IMR-90 (cell line): ENCODE data around the gene ARMC5. TPM values are rescaled to one million over a fixed set of nuclear protein-coding genes. Genes with fewer than 3 reads are reported as not detected.

ENCODE experiments used
- ATAC-seq: fragments of 200-7000 bp; cut with Tn5 transposase; 2 replicates; pipeline ENCODE4 v1.9.1; 2020; ENCODE audit warnings: low read depth, mild to moderate bottlenecking, moderate library complexity
- BruUV-seq: library from RNA; stranded (reverse); fragments of 400-500 nt; replicated peaks from 2 replicates; lab custom pipeline; 2021; lab: Mats Ljungman, UMichigan
- CTCF ChIA-PET: fragments of 300-600 bp; formaldehyde crosslinking; extraction: SDS; loops from one replicate; lab custom pipeline; 2021; ENCODE audit warnings: antibody characterized with exemption; lab: Yijun Ruan, JAX
- POLR2A ChIA-PET: fragments of 300-600 bp; sonication (Branson Sonifier 250); formaldehyde crosslinking; loops from one replicate; lab custom pipeline; 2022; ENCODE audit warnings: antibody characterized with exemption; ENCODE audit not compliant: unreplicated experiment; lab: Charles Lee
- DNase-seq: peaks from one replicate; pipeline ENCODE4 v3.0.0; 2013
- H2AFZ ChIP-seq: replicated peaks from 2 replicates; pipeline ENCODE3; 2013; ENCODE audit warnings: low read length, mild to moderate bottlenecking; ENCODE audit not compliant: poor library complexity
- H2AK5ac ChIP-seq: 2 replicates; pipeline ENCODE4 v1.6.1; 2013; ENCODE audit warnings: low read depth, low read length, inconsistent platforms
- H2AK9ac ChIP-seq: replicated peaks from 2 replicates; pipeline ENCODE3; 2013; ENCODE audit warnings: mild to moderate bottlenecking, low read depth, low read length, moderate library complexity; ENCODE audit not compliant: poor library complexity
- H2BK120ac ChIP-seq: 2 replicates; pipeline ENCODE4 v1.6.1; 2013; ENCODE audit warnings: low read depth, low read length, inconsistent platforms
- H2BK15ac ChIP-seq: 3 replicates; pipeline ENCODE4 v1.6.1; 2013; ENCODE audit warnings: low read depth, low read length, inconsistent platforms
- H2BK20ac ChIP-seq: 2 replicates; pipeline ENCODE4 v1.6.1; 2013; ENCODE audit warnings: low read depth, mild to moderate bottlenecking, inconsistent platforms, low read length, moderate library complexity
- H2BK5ac ChIP-seq: 2 replicates; pipeline ENCODE4 v1.6.1; 2013; ENCODE audit warnings: mild to moderate bottlenecking, low read depth, low read length, inconsistent platforms; ENCODE audit not compliant: poor library complexity, severe bottlenecking
- H3K14ac ChIP-seq: replicated peaks from 2 replicates; pipeline ENCODE4 v1.6.1; 2013; ENCODE audit warnings: low read depth, low read length, inconsistent platforms
- H3K18ac ChIP-seq: 2 replicates; pipeline ENCODE4 v1.6.1; 2013; ENCODE audit warnings: low read depth, low read length, control low read depth
- H3K23ac ChIP-seq: 2 replicates; pipeline ENCODE4 v1.6.1; 2013; ENCODE audit warnings: low read depth, low read length, inconsistent platforms
- H3K27ac ChIP-seq: 2 replicates; pipeline ENCODE4 v1.5.1; 2013; ENCODE audit warnings: mild to moderate bottlenecking, control low read depth, low read length; ENCODE audit not compliant: insufficient read depth
- H3K27me3 ChIP-seq: 2 replicates; pipeline ENCODE4 v1.6.1; 2013; ENCODE audit warnings: low read length; ENCODE audit not compliant: control insufficient read depth, insufficient read depth
- H3K36me3 ChIP-seq: 2 replicates; pipeline ENCODE4 v1.6.1; 2013; ENCODE audit warnings: low read length, mixed read lengths; ENCODE audit not compliant: control insufficient read depth, insufficient read depth
- H3K4ac ChIP-seq: 2 replicates; pipeline ENCODE4 v1.6.1; 2013; ENCODE audit warnings: low read depth, low read length, inconsistent platforms
- H3K4me1 ChIP-seq: 2 replicates; pipeline ENCODE4 v1.6.1; 2013; ENCODE audit warnings: low read length, mixed read lengths; ENCODE audit not compliant: control insufficient read depth, insufficient read depth
- H3K4me2 ChIP-seq: 2 replicates; pipeline ENCODE4 v1.6.1; 2013; ENCODE audit warnings: low read depth, mild to moderate bottlenecking, control low read depth, low read length, moderate library complexity
- H3K4me3 ChIP-seq: 2 replicates; pipeline ENCODE4 v1.5.1; 2013; ENCODE audit warnings: low read depth, mild to moderate bottlenecking, control low read depth, low read length, moderate library complexity; ENCODE audit not compliant: insufficient read depth
- H3K56ac ChIP-seq: 2 replicates; pipeline ENCODE4 v1.6.1; 2013; ENCODE audit warnings: low read length, inconsistent platforms; ENCODE audit not compliant: insufficient read depth; ENCODE audit errors: extremely low read depth
- H3K79me1 ChIP-seq, 2 experiments: 2 replicates each; pipeline ENCODE4 v1.6.1; 2013; ENCODE audit warnings: low read length in 2 of 2, inconsistent platforms in 1 of 2, low read depth in 1 of 2
- H3K9ac ChIP-seq: 2 replicates; pipeline ENCODE4 v1.6.1; 2013; ENCODE audit warnings: low read depth, low read length, control low read depth
- H3K9me1 ChIP-seq: 2 replicates; pipeline ENCODE4 v1.6.1; 2013; ENCODE audit warnings: low read length, inconsistent platforms; ENCODE audit not compliant: insufficient read depth
- H3K9me3 ChIP-seq: 2 replicates; pipeline ENCODE4 v1.6.1; 2013; ENCODE audit warnings: low read length; ENCODE audit not compliant: control insufficient read depth, insufficient read depth
- H4K20me1 ChIP-seq: 2 replicates; pipeline ENCODE4 v1.6.1; 2013; ENCODE audit warnings: low read length, inconsistent platforms; ENCODE audit not compliant: insufficient read depth
- H4K5ac ChIP-seq: 2 replicates; pipeline ENCODE4 v1.6.1; 2013; ENCODE audit warnings: mild to moderate bottlenecking, low read depth, low read length, control low read depth
- H4K8ac ChIP-seq, 2 experiments: 2 replicates each; pipeline ENCODE4 v1.6.1; 2013; ENCODE audit warnings: low read depth in 2 of 2, low read length in 2 of 2, control low read depth in 1 of 2, inconsistent platforms in 1 of 2
- H4K91ac ChIP-seq: 2 replicates; pipeline ENCODE4 v1.6.1; 2013; ENCODE audit warnings: low read depth, low read length, inconsistent platforms; ENCODE audit not compliant: insufficient read depth
- BHLHE40 ChIP-seq: fragments of 150-350 bp; IDR thresholded peaks from 2 replicates; pipeline ENCODE4 v1.6.1; 2016; ENCODE audit warnings: mild to moderate bottlenecking, low read depth, low read length
- NFE2L2 ChIP-seq: fragments of 150-350 bp; IDR thresholded peaks from 2 replicates; pipeline ENCODE4 v1.6.1; 2016; ENCODE audit warnings: low read depth, mild to moderate bottlenecking, low read length
- RCOR1 ChIP-seq: IDR thresholded peaks from 2 replicates; pipeline ENCODE4 v1.6.1; 2012; ENCODE audit warnings: mild to moderate bottlenecking, low read length, improper control_type of control experiment; ENCODE audit not compliant: insufficient replicate concordance
- RFX5 ChIP-seq: IDR thresholded peaks from 2 replicates; pipeline ENCODE4 v1.8.0; 2012; ENCODE audit warnings: low read depth, mild to moderate bottlenecking, low read length, moderate library complexity
- SMC3 ChIP-seq: fragments of 150-350 bp; IDR thresholded peaks from 2 replicates; pipeline ENCODE4 v1.6.1; 2016; ENCODE audit warnings: low read depth, mild to moderate bottlenecking, antibody characterized with exemption, low read length, moderate library complexity
- USF2 ChIP-seq: fragments of 150-350 bp; IDR thresholded peaks from 2 replicates; pipeline ENCODE4 v1.6.1; 2017; ENCODE audit warnings: mild to moderate bottlenecking, antibody characterized with exemption, low read length, low read depth
- WGBS, 2 experiments: methylation state at CpG; one replicate each; pipeline versions ENCODE4 v1.1.5 to v1.1.7; 2013; ENCODE audit warnings: missing lambda C conversion rate in 2 of 2; ENCODE audit not compliant: insufficient read length in 1 of 2; ENCODE audit errors: extremely low coverage in 2 of 2; 5-methylcytosine and 5-hydroxymethylcytosine counted together
- dilution Hi-C: fragments of 300-500 bp; cut with HindIII; formaldehyde crosslinking; loops from one replicate; pipeline ENCODE4 v1.14.3; 2018; ENCODE audit warnings: low sequenced_read_pairs; ENCODE audit not compliant: unreplicated experiment
- in situ Hi-C: fragments of 300-500 bp; cut with MboI; formaldehyde crosslinking; loops from 3 replicates; pipeline ENCODE4 v1.14.3; 2019; ENCODE audit warnings: low sequenced_read_pairs, inconsistent platforms, mixed read lengths
- intact Hi-C: fragments of 100-400 bp; cut with micrococcal nuclease; formaldehyde crosslinking; loops from 2 replicates; pipeline ENCODE4 v1.10.0; 2022
- polyA plus RNA-seq, 3 experiments: library from polyadenylated mRNA; depleted of rRNA; stranded (reverse); fragments of >200 nt; gene quantifications; 2 replicates each; pipeline ENCODE4 v1.2.3, GENCODE V29; 2012; ENCODE audit warnings: low replicate concordance in 1 of 3
- total RNA-seq: library from RNA; depleted of rRNA; stranded (reverse); fragments of >200 nt; gene quantifications from 2 replicates; pipeline ENCODE4 v1.2.3, GENCODE V29; 2012
- TF ChIP-seq, protein P1 (sequence below): conservative IDR thresholded peaks from 2 replicates; pipeline ENCODE4 v1.5.1; 2012; ENCODE audit warnings: mild to moderate bottlenecking, low read depth, low read length, improper control_type of control experiment

Gene ARMC5
- total and polyA plus RNA-seq, 2 of the 4 experiments (the other 2 are of a cell fraction): 2.3 to 7.5 TPM

DNA sequence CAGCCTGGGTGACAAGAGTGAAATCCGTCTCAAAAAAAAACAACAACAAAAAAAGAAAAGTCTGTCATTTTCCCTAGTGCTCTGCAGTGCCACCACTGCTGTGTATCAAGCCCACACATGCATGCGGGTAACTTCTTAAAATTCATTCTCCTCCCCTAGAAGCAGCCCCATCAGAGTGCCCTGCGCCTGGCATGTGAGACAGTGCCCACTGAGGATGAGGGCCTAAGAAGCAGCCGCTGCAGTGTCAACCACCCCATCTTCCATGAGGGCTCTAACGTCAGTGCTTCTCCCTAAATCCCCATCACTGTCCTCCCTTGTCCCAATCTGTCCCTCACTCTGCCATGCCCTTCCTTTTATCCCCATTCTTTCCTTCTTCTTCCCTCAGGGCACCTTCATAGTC is 41.4 kb upstream of the ARMC5 start:
- no peak overlapping the region for H2AFZ ChIP-seq
- no peaks in the 10 kb centered on the region for H3K4me1 ChIP-seq
- BruUV-seq: no TSS peak
- no peak overlapping the region for H3K56ac ChIP-seq
- no peak overlapping the region for H2AK9ac ChIP-seq
- H3K4ac ChIP-seq: no peak overlapping the region
- H3K14ac ChIP-seq: no peak overlapping the region
- H2BK15ac ChIP-seq: no peak overlapping the region
- POLR2A ChIA-PET: no interaction called here
- no peak overlapping the region for H3K27ac ChIP-seq
- TF ChIP-seq USF2 (no peak), BHLHE40 (no peak), RFX5 (no peak), RCOR1 (no peak), SMC3 (no peak), NFE2L2 (no peak)
- TF ChIP-seq, protein P1, sequence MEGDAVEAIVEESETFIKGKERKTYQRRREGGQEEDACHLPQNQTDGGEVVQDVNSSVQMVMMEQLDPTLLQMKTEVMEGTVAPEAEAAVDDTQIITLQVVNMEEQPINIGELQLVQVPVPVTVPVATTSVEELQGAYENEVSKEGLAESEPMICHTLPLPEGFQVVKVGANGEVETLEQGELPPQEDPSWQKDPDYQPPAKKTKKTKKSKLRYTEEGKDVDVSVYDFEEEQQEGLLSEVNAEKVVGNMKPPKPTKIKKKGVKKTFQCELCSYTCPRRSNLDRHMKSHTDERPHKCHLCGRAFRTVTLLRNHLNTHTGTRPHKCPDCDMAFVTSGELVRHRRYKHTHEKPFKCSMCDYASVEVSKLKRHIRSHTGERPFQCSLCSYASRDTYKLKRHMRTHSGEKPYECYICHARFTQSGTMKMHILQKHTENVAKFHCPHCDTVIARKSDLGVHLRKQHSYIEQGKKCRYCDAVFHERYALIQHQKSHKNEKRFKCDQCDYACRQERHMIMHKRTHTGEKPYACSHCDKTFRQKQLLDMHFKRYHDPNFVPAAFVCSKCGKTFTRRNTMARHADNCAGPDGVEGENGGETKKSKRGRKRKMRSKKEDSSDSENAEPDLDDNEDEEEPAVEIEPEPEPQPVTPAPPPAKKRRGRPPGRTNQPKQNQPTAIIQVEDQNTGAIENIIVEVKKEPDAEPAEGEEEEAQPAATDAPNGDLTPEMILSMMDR: no peak
- intact Hi-C loops (no loop called here), in situ Hi-C loops (no loop called here), dilution Hi-C loops (no loop called here)
- peaks cover 24% of the 10 kb centered on the region for H3K27me3 ChIP-seq
- no peak overlapping the region for H4K5ac ChIP-seq
- 61% methylated on average over 3 of the region's 5 CpGs; no CpG with 5 or more reads in 1 of the 2 experiments for WGBS, 2 experiments
- no peak overlapping the region for H3K4me2 ChIP-seq
- H3K23ac ChIP-seq: no peak overlapping the region
- CTCF ChIA-PET: interaction anchor here (1.4 kb wide), 1 partner anchor 11 kb away, joined by 3 read pairs; the partner anchor contains the start of gene COX6A2
- no peak overlapping the region for H2BK120ac ChIP-seq
- no peak overlapping the region for H3K18ac ChIP-seq
- DNase-seq: no peak
- no peaks in the 10 kb centered on the region for H4K20me1 ChIP-seq
- no peaks in the 10 kb centered on the region for H3K9me1 ChIP-seq
- no peaks in the 10 kb centered on the region for H3K79me1 ChIP-seq
- H3K36me3 ChIP-seq: no peaks in the 10 kb centered on the region
- H4K8ac ChIP-seq: no peak overlapping the region
- no peak overlapping the region for H2BK20ac ChIP-seq
- H2BK5ac ChIP-seq: no peak overlapping the region
- H4K91ac ChIP-seq: no peak overlapping the region
- no peak for ATAC-seq
- H3K4me3 ChIP-seq: no peak overlapping the region
- no peak overlapping the region for H3K9ac ChIP-seq
- no peaks in the 10 kb centered on the region; the same call in 1 of the 2 replicates for H3K9me3 ChIP-seq
- H2AK5ac ChIP-seq: no peak overlapping the region
